A673 (cell line): ENCODE data around the gene TPD52L1. TPM values are rescaled to one million over a fixed set of nuclear protein-coding genes. Genes with fewer than 3 reads are reported as not detected.

Experiments
- BruUV-seq: library from RNA; stranded (reverse); fragments of 400-500 nt; replicated peaks from 2 replicates; lab custom pipeline; 2021; lab: Mats Ljungman, UMichigan
- CTCF ChIA-PET: fragments of 300-600 bp; sonication (Branson Sonifier 250); formaldehyde crosslinking; loops from one replicate; lab custom pipeline; 2022; ENCODE audit warnings: antibody characterized with exemption; lab: Charles Lee
- POLR2A ChIA-PET: fragments of 300-600 bp; sonication (Branson Sonifier 250); formaldehyde crosslinking; loops from one replicate; lab custom pipeline; 2022; ENCODE audit warnings: antibody characterized with exemption; ENCODE audit not compliant: low non-redundant PET; lab: Charles Lee
- DNase-seq: peaks from one replicate; pipeline ENCODE4 v3.0.0-alpha.2; 2015; ENCODE audit warnings: low spot score
- H3K27ac ChIP-seq: fragments of 200-600 bp; sonication (generic); 2 replicates; pipeline ENCODE4 v1.5.1; 2016; ENCODE audit warnings: mixed run types, low read depth, mild to moderate bottlenecking, mixed read lengths, antibody characterized with exemption, low read length; ENCODE audit not compliant: poor library complexity, severe bottlenecking
- H3K27me3 ChIP-seq: fragments of 200-600 bp; sonication (generic); replicated peaks from 2 replicates; pipeline ENCODE4 v1.6.1; 2017; ENCODE audit warnings: mixed run types, low read depth, mild to moderate bottlenecking, mixed read lengths, antibody characterized with exemption, low read length; ENCODE audit not compliant: insufficient read depth, poor library complexity
- H3K36me3 ChIP-seq: fragments of 200-600 bp; sonication (generic); 2 replicates; pipeline ENCODE4 v1.6.1; 2016; ENCODE audit warnings: mixed run types, mild to moderate bottlenecking, mixed read lengths, antibody characterized with exemption, low read length; ENCODE audit not compliant: insufficient read depth, poor library complexity, severe bottlenecking
- H3K4me1 ChIP-seq: fragments of 200-600 bp; sonication (generic); 2 replicates; pipeline ENCODE4 v1.6.1; 2017; ENCODE audit warnings: mixed run types, mild to moderate bottlenecking, mixed read lengths, antibody characterized with exemption, low read length; ENCODE audit not compliant: insufficient read depth, poor library complexity, severe bottlenecking
- H3K4me3 ChIP-seq: fragments of 200-600 bp; sonication (generic); 2 replicates; pipeline ENCODE4 v1.5.1; 2016; ENCODE audit warnings: low read depth, mixed run types, mild to moderate bottlenecking, mixed read lengths, low read length; ENCODE audit not compliant: poor library complexity, severe bottlenecking
- H3K9me3 ChIP-seq: fragments of 200-600 bp; sonication (generic); 2 replicates; pipeline ENCODE4 v1.6.1; 2016; ENCODE audit warnings: mixed run types, low read depth, mild to moderate bottlenecking, mixed read lengths, antibody characterized with exemption, low read length; ENCODE audit not compliant: poor library complexity, severe bottlenecking
- CTCF ChIP-seq: fragments of 300-800, 200-600 bp; sonication (generic); conservative IDR thresholded peaks from 2 replicates; pipeline ENCODE4 v1.5.1; 2017; ENCODE audit warnings: low read depth, mild to moderate bottlenecking, antibody characterized with exemption, low read length, moderate library complexity, mixed read lengths
- EZH2 ChIP-seq: fragments of 200-600 bp; sonication (generic); IDR thresholded peaks from 2 replicates; pipeline ENCODE4 v1.6.1; 2017; ENCODE audit warnings: borderline replicate concordance, low read depth, mild to moderate bottlenecking, mixed read lengths, antibody characterized with exemption, low read length; ENCODE audit not compliant: poor library complexity, severe bottlenecking
- intact Hi-C: fragments of 100-400 bp; cut with micrococcal nuclease; formaldehyde crosslinking; loops from one replicate; pipeline ENCODE4 v1.10.0; 2022; ENCODE audit not compliant: unreplicated experiment
- total RNA-seq: library from RNA; stranded (reverse); gene quantifications from 2 replicates; pipeline ENCODE4 v1.2.3, GENCODE V29; 2021

The TPD52L1 gene
- total RNA-seq, 1 experiment from 2014 or later = 2.0 TPM

- TF ChIP-seq EZH2 (no peak), CTCF (no peak)
- Histone ChIP-seq H3K4me3 (no peak overlapping the region), H3K27ac (no peak overlapping the region), H3K9me3 (no peaks in the 10 kb centered on the region), H3K27me3 (no peaks in the 10 kb centered on the region), H3K36me3 (no peaks in the 10 kb centered on the region), H3K4me1 (peaks cover 9% of the 10 kb centered on the region)
- no TSS peak for BruUV-seq
- DNase-seq = no peak
- CTCF ChIA-PET = no interaction called here
- POLR2A ChIA-PET = no interaction called here
- intact Hi-C loops = no loop called here
These were observed 41.4 kb downstream of the TPD52L1 start for GRCh38 chr6:125194941-125195340.

- DNase-seq = no peak
- intact Hi-C loops = no loop called here
- H3K4me3 ChIP-seq = no peak overlapping the region
- BruUV-seq = no TSS peak
- H3K27ac ChIP-seq = no peak overlapping the region
- H3K36me3 ChIP-seq = no peaks in the 10 kb centered on the region
- H3K27me3 ChIP-seq = no peaks in the 10 kb centered on the region
- TF ChIP-seq EZH2 (no peak), CTCF (no peak)
- no peaks in the 10 kb centered on the region for H3K9me3 ChIP-seq
- H3K4me1 ChIP-seq = peaks cover 9% of the 10 kb centered on the region
- ChIA-PET POLR2A (no interaction called here), CTCF (no interaction called here)
These were observed 42.0 kb downstream of the TPD52L1 start for GRCh38 chr6:125195526-125195925.

GRCh38 chr6:125196613-125197012 lies 43.0 kb downstream of the TPD52L1 start:
- TF ChIP-seq CTCF (no peak), EZH2 (no peak)
- no peaks in the 10 kb centered on the region for H3K9me3 ChIP-seq
- no peak for DNase-seq
- no TSS peak for BruUV-seq
- intact Hi-C loops = no loop called here
- H3K36me3 ChIP-seq = no peaks in the 10 kb centered on the region
- H3K27me3 ChIP-seq = no peaks in the 10 kb centered on the region
- ChIA-PET POLR2A (no interaction called here), CTCF (interaction anchor here (0.5 kb wide), 1 partner anchor 101 kb away, joined by 6 read pairs; no protein-coding TSS in a partner anchor)
- H3K4me3 ChIP-seq = no peak overlapping the region
- H3K27ac ChIP-seq = no peak overlapping the region
- peaks cover 16% of the 10 kb centered on the region for H3K4me1 ChIP-seq
